ENCODE data around the gene KCNN3.

The KCNN3 gene

DNA sequence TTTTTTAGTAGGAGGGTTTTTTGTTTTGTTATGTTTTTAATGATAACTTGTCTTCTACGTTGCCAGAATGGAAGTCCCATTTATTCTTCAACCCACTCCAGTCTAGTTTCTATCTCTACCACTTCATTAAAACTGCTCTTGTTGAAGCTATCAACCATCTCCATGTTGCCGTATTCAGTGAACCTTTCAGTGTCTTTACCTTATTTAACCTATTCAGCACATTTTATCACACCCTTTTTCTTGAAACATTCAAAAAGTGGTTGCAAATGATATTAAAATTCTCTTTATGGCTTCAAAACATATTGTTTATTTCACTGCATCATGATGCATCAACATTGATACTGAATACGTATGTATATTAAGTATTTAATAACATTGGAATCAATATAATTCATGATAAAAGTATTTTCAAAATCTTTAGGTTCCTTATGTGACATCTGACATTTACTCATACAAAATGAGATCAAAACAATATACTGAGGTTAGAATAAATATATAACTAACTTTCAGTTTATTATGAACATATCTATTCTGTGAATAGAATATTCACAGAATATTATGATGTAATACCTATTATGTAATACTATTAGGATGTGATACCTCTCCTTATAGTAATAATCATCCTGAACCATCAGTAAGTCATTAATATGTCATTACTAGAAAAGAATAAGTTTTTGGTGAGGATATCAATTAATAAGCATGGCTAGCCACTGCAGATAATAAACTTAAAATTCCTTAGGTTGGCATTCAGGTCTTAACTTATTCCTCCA is 210.1 kb downstream of the KCNN3 start:
- DNase-seq (ENCODE audit: low spot score) = no peak

- peak; percentile 37 for DNase-seq (ENCODE audit: low spot score)
Observed at GRCh38 chr1:154657556-154657955, 212.5 kb downstream of the KCNN3 start.

- DNase-seq (ENCODE audit: low spot score) = no peak
Observed at GRCh38 chr1:154652893-154653292, 217.2 kb downstream of the KCNN3 start.

All from Ammon's horn (tissue), 1 donor.